Measurements from ENCODE around the gene SLC6A12.

The SLC6A12 gene

GRCh38 chr12:168763-169525 is 45.0 kb downstream of the SLC6A12 start:
- no peak overlapping the region for H3K4me3 ChIP-seq (ENCODE audit: low read length)
- TF ChIP-seq CTCF (conservative IDR thresholded peaks at IDR 0.05; ENCODE audit: low read depth, low read length) = peak; percentile 13
- DNase-seq (ENCODE audit: low read depth) = no peak

GRCh38 chr12:167959-168600 is 45.9 kb downstream of the SLC6A12 start:
- no peak overlapping the region for H3K4me3 ChIP-seq (ENCODE audit: low read length)
- no peak for TF ChIP-seq CTCF (conservative IDR thresholded peaks at IDR 0.05; ENCODE audit: low read depth, low read length)
- no peak for DNase-seq (ENCODE audit: low read depth)

- no peak for DNase-seq (ENCODE audit: low read depth)
- TF ChIP-seq CTCF (conservative IDR thresholded peaks at IDR 0.05; ENCODE audit: low read depth, low read length) = no peak
- H3K4me3 ChIP-seq (ENCODE audit: low read length) = no peak overlapping the region
These were observed 47.4 kb downstream of the SLC6A12 start for GRCh38 chr12:166425-167075.

- no peak for TF ChIP-seq CTCF (conservative IDR thresholded peaks at IDR 0.05; ENCODE audit: low read depth, low read length)
- H3K4me3 ChIP-seq (ENCODE audit: low read length) = no peak overlapping the region
- DNase-seq (ENCODE audit: low read depth) = no peak
These were observed 48.0 kb downstream of the SLC6A12 start for GRCh38 chr12:165862-166368.

GRCh38 chr12:164207-164606 is 49.8 kb downstream of the SLC6A12 start:
- H3K4me3 ChIP-seq (ENCODE audit: low read length) = no peak overlapping the region
- TF ChIP-seq CTCF (conservative IDR thresholded peaks at IDR 0.05; ENCODE audit: low read depth, low read length) = no peak
- no peak for DNase-seq (ENCODE audit: low read depth)

GRCh38 chr12:163406-163986 is 50.5 kb downstream of the SLC6A12 start:
- TF ChIP-seq CTCF (conservative IDR thresholded peaks at IDR 0.05; ENCODE audit: low read depth, low read length) = no peak
- no peak overlapping the region for H3K4me3 ChIP-seq (ENCODE audit: low read length)
- DNase-seq (ENCODE audit: low read depth) = no peak

All from retinal pigment epithelial cell (primary cell).